ENCODE results near the gene LCN6.
A peak's percentile ranks its signal among the peaks of the same experiment; 100 is the strongest.
"Not testable (repeated sequence)": the region's sequence is repeated elsewhere in the genome, so short reads cannot be mapped to it uniquely, and the experiment has no call there.

The LCN6 gene

DNA sequence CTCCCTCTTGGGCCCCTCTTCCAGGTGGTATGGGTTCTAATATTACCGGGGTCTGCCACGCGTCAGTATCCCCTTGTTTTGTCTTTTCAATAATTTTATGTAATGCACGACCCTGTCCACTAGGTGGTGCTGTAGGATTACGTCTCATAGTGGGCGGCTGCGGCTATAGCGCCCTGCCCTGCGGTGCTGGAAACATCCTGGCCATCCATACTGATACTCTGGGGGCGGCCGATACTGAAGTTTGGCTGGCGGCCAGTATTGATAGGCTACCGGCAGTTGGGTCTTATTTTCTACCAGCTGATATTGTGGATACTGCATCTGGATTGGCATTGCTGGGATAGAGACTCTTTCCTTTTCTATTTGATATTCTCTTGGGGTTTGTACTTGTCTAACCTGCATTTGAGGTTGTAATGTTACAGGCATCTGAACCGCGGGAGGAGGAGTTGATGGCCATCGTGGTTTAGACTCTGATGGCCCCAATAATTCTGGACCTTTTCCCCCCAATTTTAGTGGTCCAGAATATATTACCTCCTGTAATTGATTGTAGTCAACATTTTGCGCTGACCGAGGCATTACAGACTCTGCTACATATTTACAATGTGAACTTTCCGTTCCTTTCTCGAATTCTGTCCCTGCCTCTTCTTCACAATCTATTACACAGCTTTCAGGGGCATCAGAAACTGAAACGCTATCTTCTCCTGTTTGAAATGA, 39.5 kb upstream of the LCN6 start:
- Mint-ChIP-seq H3K9me3 (no peaks in the 10 kb centered on the region), H3K4me3 (peak overlapping the region in 1 of 2 donors; percentile 20), H3K27ac (no peak overlapping the region), H3K36me3 (no peaks in the 10 kb centered on the region), H3K4me1 (peaks cover 24 to 40% of the 10 kb centered on the region in 2 donors), H3K27me3 (no peaks in the 10 kb centered on the region)
- DNase-seq (peak; percentile 60), ATAC-seq (replicated peaks) (no peak)

DNA sequence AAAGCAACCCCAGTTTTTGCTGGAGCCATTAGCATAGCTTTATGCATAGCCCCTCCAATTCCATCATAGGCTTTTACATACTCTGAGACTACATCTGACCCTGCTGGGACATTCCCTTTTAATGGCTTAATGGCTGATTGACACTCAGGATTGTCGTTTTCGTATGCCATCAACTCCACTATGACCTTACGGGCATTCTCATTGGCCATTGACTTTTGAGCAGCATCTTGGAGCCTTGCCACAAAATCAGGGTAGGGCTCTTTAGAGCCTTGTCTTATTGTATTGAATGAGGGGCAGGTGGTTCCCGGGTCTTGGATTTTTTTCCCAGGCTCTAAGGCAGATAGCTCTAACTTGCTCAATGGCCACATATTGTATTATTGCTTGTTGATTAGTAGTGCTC, 38.7 kb upstream of the LCN6 start:
- DNase-seq, H3K27ac Mint-ChIP-seq: not testable (repeated sequence)

DNA sequence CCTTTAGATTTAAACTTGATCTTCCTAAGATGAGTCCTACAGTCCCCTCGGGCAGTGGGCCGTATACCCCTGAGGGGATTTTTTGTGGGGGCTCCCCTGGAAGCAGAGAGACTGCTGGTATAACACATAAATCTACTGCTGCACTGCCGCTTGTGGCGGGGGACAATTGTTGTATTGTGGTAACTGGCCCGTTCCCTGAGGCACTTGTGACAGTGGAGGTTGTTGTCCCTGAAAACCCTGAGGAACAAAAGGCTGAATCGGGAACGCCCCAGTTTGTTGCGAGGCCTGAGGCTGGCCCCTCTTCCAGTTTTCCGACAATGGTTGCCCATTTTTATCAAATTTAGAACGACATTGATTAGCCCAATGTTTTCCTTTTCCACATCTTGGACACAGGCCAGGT, 38.1 kb upstream of the LCN6 start:
- Mint-ChIP-seq H3K4me3 (no peak overlapping the region), H3K36me3 (no peaks in the 10 kb centered on the region), H3K9me3 (no peaks in the 10 kb centered on the region), H3K27ac (no peak overlapping the region), H3K4me1 (peaks cover 19 to 28% of the 10 kb centered on the region in 2 donors), H3K27me3 (no peaks in the 10 kb centered on the region)
- ATAC-seq (replicated peaks) = no peak
- DNase-seq = no peak

More for the DNA sequence above, 38.7 kb upstream of the LCN6 start:
- H3K36me3 Mint-ChIP-seq; H3K9me3 Mint-ChIP-seq; H3K27me3 Mint-ChIP-seq; H3K4me3 Mint-ChIP-seq; ATAC-seq (replicated peaks): not testable (repeated sequence)
- H3K4me1 Mint-ChIP-seq = peaks cover 20 to 31% of the 10 kb centered on the region in 2 donors

DNA sequence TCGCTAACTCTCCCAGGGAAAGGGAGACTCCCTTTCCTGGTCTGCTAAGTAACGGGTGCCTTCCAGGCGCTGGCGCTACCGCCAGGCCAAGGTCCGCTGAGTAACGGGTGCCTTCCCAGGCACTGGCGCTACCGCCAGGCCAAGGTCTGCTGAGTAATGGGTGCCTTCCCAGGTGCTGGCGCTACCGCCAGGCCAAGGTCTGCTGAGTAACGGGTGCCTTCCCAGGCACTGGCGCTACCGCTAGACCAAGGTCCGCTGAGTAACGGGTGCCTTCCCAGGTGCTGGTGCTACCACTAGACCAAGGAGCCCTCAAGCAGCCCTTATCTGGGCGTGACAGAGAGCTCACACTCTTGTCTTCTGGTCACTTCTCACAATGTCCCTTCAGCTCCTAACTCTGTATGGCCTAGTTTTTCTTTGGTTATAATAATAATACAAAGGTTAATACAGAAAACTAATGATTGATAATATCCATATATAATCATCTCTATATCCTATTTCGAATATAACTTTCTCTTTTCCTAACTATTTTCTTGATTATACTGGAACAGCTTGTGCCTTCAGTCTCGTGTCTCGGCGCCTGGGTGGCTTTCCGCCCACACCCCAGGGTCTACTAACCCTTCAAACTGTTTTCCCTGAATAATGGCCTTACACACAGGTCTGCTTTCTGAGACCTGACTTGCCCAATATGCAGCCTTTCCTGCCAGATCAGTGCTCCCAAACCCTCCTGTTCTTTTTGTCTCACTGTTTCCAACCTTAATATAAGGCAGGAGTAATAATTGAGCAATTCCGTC, 37.4 kb upstream of the LCN6 start:
- not testable (repeated sequence) for H3K36me3 Mint-ChIP-seq; DNase-seq; H3K27me3 Mint-ChIP-seq; H3K9me3 Mint-ChIP-seq; ATAC-seq (replicated peaks); H3K4me3 Mint-ChIP-seq
- Mint-ChIP-seq H3K4me1 (peaks cover 19 to 28% of the 10 kb centered on the region in 2 donors), H3K27ac (peak overlapping the region; percentile 56)

DNA sequence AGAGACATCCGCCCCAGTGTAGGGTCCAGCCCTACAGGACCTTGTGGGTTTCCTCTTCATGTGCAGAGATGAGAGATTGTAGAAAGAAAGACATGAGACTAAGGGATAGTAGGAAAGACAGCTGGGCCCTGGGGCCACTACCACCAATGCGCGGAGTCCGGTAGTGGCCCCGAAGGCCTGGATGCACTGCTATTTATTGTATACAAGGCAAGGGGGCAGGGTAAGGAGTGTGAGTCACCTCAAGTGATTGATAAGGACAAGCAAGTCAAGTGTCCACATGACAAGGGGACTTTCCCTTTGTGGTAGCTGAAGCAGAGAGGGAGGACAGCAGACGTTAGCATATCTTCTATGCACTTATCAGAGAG, 36.7 kb upstream of the LCN6 start:
- ATAC-seq (replicated peaks) = peak; percentile 74 to 78
- peaks cover 0 to 6% of the 10 kb centered on the region in 2 donors for H3K27me3 Mint-ChIP-seq
- H3K4me1 Mint-ChIP-seq = peaks cover 19 to 28% of the 10 kb centered on the region in 2 donors
- H3K36me3 Mint-ChIP-seq = no peaks in the 10 kb centered on the region
- H3K27ac Mint-ChIP-seq = peak overlapping the region; percentile 75
- no peak for DNase-seq
- no peaks in the 10 kb centered on the region for H3K9me3 Mint-ChIP-seq
- H3K4me3 Mint-ChIP-seq = no peak overlapping the region

DNA sequence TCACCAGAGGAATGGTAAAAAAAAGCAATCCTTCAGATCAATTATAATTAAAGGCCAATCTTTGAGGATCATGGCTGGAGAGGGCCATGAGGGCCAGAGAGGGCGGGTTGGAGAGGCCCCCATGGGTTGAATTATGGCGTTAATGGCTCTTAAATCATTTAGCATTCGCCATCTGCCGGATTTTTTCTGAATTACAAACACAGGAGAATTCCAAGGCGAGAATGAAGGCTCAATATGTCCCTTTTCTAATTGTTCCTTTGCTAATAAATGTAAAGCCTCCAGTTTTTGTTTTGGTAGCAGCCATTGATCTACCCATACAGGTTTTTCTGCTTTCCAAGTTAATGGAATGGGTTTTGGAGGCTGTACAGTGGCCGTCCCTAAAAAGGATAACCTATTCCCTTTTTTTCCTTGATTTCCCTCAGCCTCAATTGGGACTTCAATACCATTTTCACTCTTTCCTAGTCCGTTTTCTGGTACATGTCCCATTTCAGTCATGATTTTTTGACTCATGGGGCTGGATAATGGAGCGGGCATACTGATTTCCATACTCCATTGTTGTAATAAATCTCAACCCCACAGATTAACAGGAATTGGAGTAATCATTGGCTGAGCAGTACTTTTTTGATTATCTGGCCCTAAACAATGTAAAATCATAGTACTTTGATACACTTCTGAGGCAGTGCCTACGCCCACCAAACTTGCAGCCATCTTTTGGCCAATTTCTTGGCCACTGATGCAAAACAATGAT, 36.1 kb upstream of the LCN6 start:
- H3K27ac Mint-ChIP-seq = peak overlapping the region; percentile 75
- no peaks in the 10 kb centered on the region for H3K9me3 Mint-ChIP-seq

DNA sequence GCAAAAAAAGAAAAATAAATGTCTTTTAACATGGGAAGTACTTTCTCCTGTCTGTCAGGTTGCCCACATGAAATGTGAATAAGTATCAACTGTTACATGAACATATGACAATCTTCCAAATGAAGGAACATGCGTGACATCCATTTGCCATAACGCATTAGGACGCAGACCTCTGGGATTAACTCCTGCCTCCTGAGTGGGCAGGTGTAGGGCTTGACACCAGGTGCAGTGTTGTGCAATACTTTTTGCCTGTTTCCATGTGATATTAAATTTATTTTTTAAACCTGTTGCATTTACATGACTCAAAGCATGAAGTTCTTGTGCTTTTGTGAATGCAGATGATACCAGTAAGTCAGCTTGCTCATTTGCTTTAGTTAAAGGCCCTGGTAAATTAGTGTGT, 34.1 kb upstream of the LCN6 start:
- Mint-ChIP-seq H3K4me3 (no peak overlapping the region), H3K4me1 (peaks cover 11 to 19% of the 10 kb centered on the region in 2 donors), H3K36me3 (no peaks in the 10 kb centered on the region), H3K27ac (no peak overlapping the region), H3K9me3 (no peaks in the 10 kb centered on the region), H3K27me3 (peaks cover 18 to 25% of the 10 kb centered on the region in 2 donors)
- no peak for ATAC-seq (replicated peaks)
- no peak for DNase-seq

More for the DNA sequence above, 36.1 kb upstream of the LCN6 start:
- Mint-ChIP-seq H3K36me3 (no peaks in the 10 kb centered on the region), H3K27me3 (peaks cover 0 to 6% of the 10 kb centered on the region in 2 donors), H3K4me1 (peaks cover 19 to 28% of the 10 kb centered on the region in 2 donors), H3K4me3 (peak overlapping the region in 1 of 2 donors; percentile 17)
- ATAC-seq (replicated peaks) = peak; percentile 43 to 58
- DNase-seq = no peak

DNA sequence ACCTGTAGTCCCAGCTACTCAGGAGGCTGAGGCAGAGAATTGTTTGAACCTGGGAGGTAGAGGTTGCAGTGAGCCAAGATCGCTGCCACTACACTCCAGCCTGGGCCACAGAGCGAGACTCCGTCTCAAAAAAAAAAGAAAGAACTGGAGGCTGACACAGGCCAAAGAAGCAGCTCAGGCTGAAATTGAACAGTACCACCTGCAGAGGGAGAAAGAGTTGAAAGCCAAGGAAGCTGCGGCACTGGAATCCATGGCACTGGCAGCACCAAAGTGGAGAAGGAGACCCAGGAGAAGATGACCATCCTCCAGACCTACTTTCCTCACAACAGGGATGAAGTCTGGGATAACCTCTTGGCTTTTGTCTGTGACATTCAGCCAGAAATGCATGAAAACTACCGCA, 31.5 kb upstream of the LCN6 start:
- ATAC-seq (replicated peaks) = no peak
- Mint-ChIP-seq H3K27me3 (peaks cover 21 to 31% of the 10 kb centered on the region in 2 donors), H3K27ac (no peak overlapping the region), H3K9me3 (no peaks in the 10 kb centered on the region), H3K36me3 (no peaks in the 10 kb centered on the region), H3K4me1 (peaks cover 8 to 12% of the 10 kb centered on the region in 2 donors), H3K4me3 (no peak overlapping the region)
- no peak for DNase-seq

DNA sequence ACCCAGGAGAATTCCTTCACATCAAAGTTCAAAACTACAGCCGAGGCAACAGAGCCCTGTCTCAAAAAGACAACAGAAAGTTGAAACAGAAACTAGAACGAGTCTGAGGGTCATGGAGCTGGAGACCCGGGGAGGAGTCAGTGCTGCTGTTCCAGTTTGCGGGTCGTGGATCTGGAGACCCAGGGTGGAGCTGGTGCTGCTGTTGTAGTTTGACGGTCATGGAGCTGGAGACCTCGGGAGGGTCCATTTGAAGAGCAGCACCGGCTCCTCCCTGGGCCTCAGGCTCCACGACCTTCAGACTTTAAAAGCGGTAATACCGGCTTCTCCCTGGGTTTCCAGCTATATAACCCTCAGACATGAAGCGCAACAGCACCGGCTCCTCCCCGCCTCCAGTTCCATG, 29.0 kb upstream of the LCN6 start:
- peaks cover 21 to 31% of the 10 kb centered on the region in 2 donors for H3K27me3 Mint-ChIP-seq
- H3K4me3 Mint-ChIP-seq = no peak overlapping the region
- H3K9me3 Mint-ChIP-seq = peaks cover 7% of the 10 kb centered on the region in 2 donors
- peaks cover 0 to 9% of the 10 kb centered on the region in 2 donors for H3K36me3 Mint-ChIP-seq
- DNase-seq = no peak
- H3K4me1 Mint-ChIP-seq = peaks cover 6 to 7% of the 10 kb centered on the region in 2 donors
- no peak overlapping the region for H3K27ac Mint-ChIP-seq
- no peak for ATAC-seq (replicated peaks)

DNA sequence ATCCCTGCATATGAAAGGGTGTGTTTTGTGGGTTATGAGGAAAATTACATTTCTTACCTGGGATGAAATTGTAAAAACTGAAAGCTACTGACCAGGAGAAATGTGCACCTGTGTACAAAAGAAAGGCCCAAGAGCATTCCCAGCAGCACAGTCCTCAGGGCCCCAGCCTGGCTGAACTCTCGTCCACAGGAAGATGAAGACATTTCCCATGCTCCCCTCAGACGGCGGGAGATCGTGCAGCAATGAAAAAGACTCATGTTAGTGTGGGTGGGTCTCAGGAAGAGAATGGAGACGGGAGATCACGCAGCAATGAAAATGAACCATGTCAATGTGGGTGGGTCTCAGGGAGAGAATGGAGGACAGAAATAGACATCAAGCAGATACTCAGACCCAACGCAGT, 28.6 kb upstream of the LCN6 start:
- ATAC-seq (replicated peaks) = no peak
- H3K4me3 Mint-ChIP-seq = no peak overlapping the region
- peaks cover 7% of the 10 kb centered on the region in 2 donors for H3K9me3 Mint-ChIP-seq
- H3K4me1 Mint-ChIP-seq = peaks cover 6 to 7% of the 10 kb centered on the region in 2 donors
- DNase-seq = no peak
- no peak overlapping the region for H3K27ac Mint-ChIP-seq
- peaks cover 0 to 9% of the 10 kb centered on the region in 2 donors for H3K36me3 Mint-ChIP-seq
- peaks cover 21 to 31% of the 10 kb centered on the region in 2 donors for H3K27me3 Mint-ChIP-seq

DNA sequence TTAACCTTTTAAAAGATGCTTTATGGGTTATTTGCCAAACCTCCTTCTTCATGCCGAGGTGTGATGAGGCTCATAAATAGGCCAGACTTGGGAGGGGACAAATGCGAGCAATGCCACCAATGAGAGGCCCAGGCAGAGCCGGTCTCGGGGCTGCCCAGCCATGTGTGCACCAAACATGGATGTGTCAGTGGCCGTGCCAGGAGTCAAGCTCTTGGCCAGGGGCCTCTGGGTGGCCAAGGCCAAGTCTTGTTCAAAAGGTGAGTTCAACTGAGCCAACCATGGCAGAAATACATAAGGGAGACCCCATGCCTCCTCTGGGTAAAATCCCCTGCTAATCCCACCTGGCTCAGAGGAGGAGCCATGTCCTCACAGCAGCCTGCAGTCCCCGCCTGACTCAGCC, 26.9 kb upstream of the LCN6 start:
- Mint-ChIP-seq H3K4me3 (no peak overlapping the region), H3K27me3 (peaks cover 25 to 28% of the 10 kb centered on the region in 2 donors), H3K27ac (no peak overlapping the region), H3K36me3 (peaks cover 0 to 9% of the 10 kb centered on the region in 2 donors), H3K4me1 (peaks cover 7% of the 10 kb centered on the region in 2 donors), H3K9me3 (peaks cover 7% of the 10 kb centered on the region in 2 donors)
- ATAC-seq (replicated peaks) = no peak
- DNase-seq = no peak

DNA sequence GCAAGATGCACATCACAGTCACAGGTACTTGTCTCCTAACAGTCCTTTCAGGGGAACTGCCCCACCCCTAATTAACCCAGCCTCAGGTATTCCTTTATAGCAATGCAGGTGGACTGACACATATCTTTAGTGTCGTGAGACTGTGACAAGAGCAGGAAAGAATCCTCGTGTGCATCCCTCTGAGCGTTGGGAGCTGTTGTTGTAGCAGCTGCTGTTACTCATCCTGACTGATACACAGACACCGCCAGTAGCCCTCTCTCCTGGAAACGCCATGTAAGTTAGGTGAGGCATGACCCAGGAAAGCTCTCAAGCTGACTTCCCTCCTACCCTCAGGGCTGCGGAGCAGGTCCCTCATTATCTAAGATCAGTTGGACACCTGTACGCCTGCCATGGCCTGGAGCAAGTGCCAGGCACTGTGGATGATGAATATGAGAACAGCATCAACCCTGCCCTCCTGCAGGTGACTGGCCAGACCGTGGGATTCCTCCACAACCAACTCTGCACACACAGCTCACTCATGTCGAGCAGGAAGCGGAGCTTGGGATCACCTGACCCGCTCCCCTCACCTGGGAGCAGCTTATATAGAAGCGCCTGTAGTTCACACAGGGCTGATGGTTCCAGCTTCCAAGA, 26.2 kb upstream of the LCN6 start:
- Mint-ChIP-seq H3K27me3 (peaks cover 29 to 32% of the 10 kb centered on the region in 2 donors), H3K9me3 (peaks cover 7% of the 10 kb centered on the region in 2 donors), H3K27ac (no peak overlapping the region), H3K36me3 (peaks cover 0 to 9% of the 10 kb centered on the region in 2 donors), H3K4me1 (peaks cover 11 to 14% of the 10 kb centered on the region in 2 donors), H3K4me3 (no peak overlapping the region)
- no peak for ATAC-seq (replicated peaks)
- DNase-seq = no peak

DNA sequence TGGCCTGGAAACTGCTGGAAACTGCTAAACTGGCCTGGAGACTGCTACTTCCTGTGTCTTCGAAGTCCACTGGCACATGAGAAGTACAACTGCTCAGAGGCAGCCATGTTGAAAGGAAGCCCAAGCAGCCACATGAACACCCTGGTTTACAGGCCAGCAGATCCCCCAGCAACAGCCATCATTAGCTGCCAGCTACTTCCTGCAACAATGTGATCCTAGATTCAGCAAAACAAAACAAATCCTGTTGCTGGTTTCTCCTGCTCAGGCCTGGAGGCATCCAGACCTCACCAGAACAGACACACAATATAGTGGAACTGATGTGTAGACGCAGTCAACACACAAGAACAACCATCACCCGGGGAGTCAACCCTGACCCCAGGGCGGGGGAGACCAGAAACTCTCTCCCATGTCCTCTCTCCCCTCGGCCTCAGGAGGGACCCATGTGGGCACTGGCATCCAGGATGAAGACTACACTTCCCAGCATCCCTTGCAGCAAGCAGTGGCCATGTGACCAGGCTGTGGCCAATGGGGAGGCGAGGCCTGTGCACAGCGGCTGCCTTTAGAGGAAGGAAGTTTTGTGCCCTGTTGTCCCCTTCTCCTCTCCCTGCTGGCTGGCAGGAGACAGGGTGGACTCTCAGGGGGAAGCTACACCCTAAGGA, 25.2 kb upstream of the LCN6 start:
- ATAC-seq (replicated peaks) = peak; percentile 88 to 93
- Mint-ChIP-seq H3K4me1 (peaks cover 11 to 15% of the 10 kb centered on the region in 2 donors), H3K4me3 (no peak overlapping the region), H3K36me3 (peaks cover 0 to 9% of the 10 kb centered on the region in 2 donors), H3K27ac (peak overlapping the region; percentile 80), H3K9me3 (peaks cover 7% of the 10 kb centered on the region in 2 donors), H3K27me3 (peaks cover 21 to 23% of the 10 kb centered on the region in 2 donors)
- DNase-seq = peak; percentile 55
